HG03175 (cell line): Measurements from ENCODE around the gene PPP1R14C.

Source experiments
- ATAC-seq: cut with Tn5 transposase; IDR thresholded peaks from one replicate; pipeline ENCODE4 v1.9.1; 2021; ENCODE audit warnings: mild to moderate bottlenecking, moderate library complexity; ENCODE audit not compliant: unreplicated experiment

Gene PPP1R14C, protein sequence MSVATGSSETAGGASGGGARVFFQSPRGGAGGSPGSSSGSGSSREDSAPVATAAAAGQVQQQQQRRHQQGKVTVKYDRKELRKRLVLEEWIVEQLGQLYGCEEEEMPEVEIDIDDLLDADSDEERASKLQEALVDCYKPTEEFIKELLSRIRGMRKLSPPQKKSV

DNA sequence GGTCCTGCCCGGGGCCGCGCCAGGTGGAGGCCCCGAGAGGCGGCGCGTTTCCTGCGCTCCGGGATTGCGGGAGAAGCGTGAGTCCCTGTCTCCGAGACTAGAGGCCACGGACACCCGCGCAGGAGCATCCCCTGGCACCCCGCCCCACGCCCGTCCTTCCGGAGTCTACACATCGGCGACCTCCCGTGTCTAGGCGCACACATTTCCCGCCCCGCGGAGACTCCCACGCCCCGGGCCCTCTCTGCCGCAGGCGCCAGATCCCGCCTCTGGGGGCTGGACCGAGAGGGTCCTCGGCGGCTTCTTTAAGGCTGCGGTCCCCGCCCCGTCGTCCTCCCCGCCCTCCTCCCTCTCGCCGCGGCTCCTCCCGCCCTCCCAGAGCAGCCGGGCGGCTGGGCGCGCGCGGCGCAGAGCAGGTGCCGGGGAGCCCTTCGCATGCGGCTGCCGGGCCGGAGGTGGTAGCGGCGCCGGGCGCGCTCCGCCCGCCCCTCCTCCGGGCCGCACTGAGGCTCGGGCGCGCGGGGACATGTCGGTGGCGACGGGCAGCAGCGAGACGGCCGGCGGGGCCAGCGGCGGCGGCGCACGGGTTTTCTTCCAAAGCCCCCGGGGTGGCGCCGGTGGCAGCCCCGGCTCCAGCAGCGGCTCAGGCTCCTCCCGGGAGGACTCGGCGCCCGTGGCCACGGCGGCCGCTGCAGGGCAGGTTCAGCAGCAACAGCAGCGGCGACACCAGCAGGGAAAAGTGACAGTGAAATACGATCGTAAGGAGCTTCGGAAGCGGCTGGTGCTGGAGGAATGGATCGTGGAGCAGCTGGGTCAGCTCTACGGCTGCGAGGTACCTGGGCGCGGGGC lies at the start of gene PPP1R14C:
Gene PPP1R14C, plus strand, starts transcription at position 375 of the 846 bp plus-strand sequence. Its CDS starts 149 bp downstream, at position 524.
- ATAC-seq, result no peak

DNA sequence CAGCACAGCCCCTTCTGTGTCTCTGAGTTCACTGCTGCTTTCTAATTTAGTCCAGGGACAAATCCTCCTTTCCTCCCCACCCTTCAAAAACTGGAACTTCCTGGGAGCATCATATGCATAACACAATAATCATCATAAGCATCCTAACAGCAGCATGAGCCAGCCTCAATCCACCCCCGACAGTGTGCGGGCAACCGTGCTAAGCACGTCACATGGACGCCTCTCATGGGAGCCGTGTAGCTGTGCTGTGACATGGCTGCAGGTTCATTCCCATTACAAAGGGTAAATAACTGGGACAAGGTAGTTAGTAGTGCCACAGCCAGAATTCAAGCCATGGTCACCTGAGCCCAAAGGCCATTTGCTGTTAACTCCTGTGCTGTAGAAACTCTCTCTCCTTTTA lies 49.4 kb upstream of the PPP1R14C start:
- ATAC-seq, result no peak

DNA sequence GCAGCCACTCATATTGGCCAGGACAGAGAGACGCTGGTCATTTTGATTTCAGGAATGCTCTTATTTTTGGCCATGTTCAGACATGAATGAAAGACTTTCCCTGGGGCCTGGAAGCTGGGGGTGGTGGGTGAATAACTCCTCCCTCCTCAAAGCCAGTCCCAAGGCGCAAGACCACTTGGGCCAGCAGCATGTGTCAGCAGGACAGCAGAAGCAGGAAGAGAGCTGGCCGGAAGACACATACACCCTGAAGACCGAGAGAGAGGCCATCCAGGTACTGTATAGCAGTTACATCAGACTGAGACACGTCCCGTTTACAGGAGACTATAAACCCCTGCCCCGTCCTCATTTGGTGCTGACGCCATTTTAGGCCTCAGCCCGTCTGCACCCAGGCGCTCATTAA lies 44.7 kb upstream of the PPP1R14C start:
- no peak for ATAC-seq

DNA sequence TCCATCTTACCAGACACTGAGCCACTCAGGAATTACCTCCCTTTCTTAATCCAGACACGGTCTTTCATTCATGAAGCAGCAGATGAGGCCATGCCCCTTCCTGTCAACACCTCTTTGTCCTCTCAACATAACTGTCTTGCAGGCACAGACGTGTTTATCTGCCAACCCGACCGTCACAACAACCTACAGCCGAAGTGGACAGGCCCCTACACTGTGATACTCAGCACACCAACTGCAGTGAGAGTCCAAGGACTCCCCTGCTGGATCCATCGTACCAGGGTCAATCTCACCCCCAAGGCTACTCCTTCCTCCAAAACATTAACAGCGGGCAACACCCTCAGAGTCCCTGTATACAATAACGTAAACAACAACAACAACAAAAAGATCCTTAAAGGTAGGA lies 43.3 kb upstream of the PPP1R14C start:
- ATAC-seq, result no peak

DNA sequence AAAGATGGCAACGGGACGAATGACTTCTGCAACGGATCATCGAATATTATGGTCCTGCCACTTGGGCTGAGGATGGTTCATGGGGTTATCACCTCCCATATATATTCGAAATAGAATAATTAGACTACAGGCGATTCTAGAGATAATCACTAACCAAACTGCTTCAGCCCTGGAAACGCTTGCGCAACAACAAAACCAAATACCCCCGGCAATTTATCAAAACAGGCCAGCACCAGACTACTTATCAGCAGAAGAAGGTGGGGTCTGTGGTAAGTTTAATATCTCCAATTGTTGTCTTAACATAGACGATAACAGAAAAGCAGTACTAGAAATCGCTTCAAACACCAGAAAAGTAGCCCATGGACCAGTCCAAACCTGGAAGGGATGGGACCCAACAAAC lies 42.9 kb upstream of the PPP1R14C start:
- no peak for ATAC-seq

DNA sequence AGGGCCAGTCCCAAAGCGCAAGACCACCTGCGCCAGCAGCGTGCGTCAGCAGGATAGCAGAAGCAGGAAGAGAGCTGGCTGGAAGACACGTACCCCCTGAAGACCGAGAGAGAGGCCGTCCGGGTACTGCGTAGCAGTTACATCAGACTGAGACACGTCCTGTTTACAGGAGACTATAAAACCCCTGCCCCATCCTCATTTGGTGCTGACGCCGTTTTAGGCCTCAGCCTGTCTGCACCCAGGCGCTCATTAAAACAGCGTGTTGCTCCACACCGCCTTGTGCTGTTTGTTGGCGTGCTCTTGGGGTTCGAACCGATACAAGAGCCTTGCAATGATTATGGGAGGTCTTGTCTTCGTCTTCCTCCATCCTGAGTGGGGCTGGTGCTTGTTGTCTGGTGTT lies 42.1 kb upstream of the PPP1R14C start:
- no peak for ATAC-seq

DNA sequence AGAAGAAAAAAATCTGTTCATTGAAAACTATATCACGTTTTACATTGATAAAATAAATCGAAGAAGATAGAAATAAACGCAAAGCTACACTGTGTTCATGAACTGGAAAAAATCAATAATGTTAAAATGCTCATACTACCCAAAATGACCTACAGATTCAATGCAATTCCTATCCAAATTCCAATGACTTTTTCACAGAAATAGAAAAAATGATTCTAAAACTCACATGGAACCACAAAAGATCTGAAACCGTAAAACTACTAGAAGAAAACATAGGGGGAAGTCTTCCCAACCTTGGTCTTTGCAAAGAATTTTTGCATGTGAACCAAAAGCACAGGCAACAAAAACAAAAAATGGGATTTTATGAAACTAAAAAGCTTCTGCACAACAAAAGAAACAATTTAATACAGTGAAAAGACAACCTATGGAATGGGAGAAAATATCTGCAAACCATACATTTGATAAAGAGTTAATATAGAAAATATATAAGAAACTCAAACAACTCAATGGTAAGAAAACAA lies 40.0 kb upstream of the PPP1R14C start:
- ATAC-seq, result no peak

DNA sequence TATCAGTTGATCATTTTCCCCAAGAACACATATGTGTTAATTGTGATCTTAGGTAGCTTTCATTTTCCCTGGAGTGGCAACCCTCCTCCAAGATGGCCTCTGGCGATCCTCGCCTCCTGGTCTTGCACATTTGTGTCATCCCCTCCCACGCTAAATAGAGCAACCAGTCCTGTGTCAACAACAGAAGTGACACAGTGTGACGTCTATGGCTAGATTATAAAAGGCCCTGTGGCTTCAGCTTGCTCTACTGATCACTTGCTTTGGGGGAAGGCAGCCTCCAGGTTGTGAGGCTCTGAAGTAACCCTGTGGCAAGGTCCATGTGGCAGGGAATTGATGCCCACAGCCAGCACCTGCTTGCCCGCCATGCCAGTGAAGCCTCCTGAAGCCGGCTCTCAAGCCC lies 30.6 kb upstream of the PPP1R14C start:
- no peak for ATAC-seq

DNA sequence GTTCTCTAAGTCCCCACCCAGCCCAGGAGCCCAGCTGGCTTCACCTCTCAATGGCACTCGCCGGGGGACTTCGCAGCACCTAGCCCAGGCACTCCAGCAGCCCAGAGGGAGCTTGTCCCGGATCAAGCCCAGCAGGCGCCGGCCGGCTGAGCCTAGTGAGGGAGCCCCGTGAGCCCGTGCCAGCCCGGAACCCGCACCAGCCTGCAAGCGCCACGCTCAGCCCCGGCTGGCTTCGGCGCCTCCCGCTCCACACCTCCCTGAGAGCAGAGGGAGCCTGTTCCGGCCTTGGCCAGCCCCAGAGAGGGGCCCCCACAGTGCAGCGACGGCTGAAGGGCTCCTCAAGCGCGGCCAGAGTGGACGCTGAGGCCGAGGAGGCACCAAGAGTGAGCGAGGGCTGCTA lies 27.1 kb upstream of the PPP1R14C start:
- ATAC-seq, result no peak

DNA sequence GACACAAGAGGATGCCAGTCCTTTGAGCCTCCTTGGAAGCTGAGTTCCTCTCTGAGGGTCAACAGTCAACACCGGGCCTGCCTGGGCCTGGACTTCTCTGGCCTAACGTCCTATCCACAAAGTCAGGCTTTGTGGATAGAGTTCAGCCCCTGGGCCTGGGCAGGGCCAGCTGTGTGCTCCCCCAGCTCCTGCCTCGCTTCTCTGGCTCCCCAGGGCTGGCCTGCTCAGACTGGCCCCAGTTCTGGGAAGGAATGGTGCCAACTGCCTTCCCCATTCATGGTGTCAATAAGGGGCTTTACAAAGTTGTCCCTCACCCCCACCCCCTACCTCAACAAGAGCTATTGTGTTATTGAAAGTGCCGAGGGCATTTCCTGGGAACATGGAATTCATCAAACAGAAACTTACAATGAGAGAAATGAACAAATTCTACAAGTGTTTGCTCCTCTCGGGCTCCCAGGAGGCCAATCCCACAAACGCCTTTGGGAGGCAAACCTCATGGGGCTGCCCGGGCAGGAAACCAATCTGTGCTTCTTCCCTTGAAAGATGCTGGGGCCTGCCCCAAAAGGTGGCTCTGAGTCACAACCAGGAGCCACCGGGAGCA lies 26.5 kb upstream of the PPP1R14C start:
- no peak for ATAC-seq

DNA sequence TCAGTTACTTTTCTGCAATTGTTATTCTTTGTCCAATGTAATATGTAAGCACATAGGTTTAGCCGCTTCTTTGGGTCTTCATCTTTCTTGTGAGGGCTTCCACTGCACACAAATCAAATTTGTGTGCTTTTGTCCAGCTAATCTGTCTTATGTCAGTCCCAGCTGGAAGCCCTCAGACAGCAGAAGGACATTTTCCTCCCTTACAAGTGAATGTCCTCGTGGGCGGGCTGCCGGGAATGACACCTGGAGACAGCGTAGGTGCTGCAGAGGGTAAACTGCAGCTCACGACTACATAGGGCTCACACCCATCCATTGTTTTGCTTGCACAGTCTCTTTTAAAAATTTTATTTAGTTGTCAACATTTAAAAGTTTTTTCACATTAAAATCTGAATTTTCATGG lies 24.6 kb upstream of the PPP1R14C start:
- ATAC-seq, result no peak

DNA sequence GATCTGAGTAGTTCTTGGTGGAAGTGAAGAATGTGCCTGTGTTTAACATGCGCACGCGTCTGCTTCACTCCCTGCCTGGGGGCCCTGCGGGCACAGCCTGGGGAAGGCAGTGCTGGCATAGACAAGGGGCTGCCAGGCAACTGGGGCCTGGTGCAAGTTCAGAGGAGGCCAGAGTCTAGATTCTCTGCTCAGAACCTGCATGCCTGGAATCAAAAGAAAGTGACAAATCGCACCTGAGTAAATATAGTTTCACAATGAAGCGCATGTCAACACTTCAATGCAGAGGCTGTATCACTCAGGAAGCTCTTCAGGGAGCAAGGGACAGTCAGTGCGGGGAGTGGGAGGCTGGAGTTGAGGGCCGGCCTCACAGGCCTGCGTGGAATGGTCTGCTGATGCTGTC lies 24.2 kb upstream of the PPP1R14C start:
- no peak for ATAC-seq

DNA sequence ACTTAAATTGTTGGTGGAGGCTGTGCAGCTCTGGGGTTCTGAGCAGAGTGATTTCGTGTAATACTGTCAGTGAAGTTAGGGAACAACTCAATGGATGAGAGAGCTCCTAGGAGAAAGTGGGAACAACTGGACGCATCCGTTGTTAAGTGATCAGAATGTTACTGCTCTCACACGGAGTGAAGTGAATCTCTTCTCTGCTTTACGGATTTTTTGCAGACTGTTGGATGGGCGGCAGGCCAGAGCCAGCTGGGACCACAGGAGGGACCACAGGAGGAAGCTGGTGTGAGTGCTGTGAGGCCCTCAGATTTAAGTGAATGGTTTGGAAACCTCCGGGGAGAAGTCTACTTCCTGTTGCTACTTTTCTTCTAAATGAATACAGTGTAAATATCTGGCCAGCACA lies 23.7 kb upstream of the PPP1R14C start:
- no peak for ATAC-seq

DNA sequence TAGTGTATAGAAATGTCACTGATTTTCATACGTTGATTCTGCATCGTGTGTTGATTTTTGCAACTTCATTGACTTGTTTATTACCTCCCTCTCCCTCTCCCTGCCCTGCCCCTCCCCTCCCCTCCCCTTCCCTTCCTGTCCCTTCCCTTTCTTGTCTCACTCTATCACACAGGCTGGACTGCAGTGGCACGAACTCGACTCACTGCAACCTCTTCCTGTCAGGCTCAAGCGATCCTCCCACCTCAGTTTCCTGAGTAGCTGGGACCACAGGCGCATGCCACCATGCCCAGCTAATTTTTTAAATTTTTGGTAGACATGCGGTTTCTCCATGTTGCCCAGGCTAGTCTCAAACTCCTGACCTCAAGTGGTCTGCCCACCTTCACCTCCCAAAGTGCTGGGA lies 19.2 kb upstream of the PPP1R14C start:
- ATAC-seq, result no peak

DNA sequence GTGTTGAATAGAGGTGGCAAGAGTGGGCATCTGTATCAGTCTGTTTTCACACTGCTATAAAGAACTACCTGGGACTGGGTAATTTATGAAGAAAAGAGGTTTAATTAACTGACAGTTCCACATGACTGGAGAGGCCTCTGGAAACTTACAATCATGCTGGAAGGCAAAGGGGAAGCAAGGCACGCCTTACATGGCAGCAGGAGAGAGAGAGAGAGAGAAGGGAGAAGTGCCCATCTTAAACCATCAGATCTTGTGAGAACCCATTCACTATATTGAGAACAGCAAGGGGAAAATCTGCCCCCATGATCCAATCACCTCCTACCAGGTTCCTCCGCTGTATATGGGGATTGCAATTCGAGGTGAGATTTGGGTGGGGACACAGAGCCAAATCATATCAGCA lies 18.6 kb upstream of the PPP1R14C start:
- no peak for ATAC-seq

DNA sequence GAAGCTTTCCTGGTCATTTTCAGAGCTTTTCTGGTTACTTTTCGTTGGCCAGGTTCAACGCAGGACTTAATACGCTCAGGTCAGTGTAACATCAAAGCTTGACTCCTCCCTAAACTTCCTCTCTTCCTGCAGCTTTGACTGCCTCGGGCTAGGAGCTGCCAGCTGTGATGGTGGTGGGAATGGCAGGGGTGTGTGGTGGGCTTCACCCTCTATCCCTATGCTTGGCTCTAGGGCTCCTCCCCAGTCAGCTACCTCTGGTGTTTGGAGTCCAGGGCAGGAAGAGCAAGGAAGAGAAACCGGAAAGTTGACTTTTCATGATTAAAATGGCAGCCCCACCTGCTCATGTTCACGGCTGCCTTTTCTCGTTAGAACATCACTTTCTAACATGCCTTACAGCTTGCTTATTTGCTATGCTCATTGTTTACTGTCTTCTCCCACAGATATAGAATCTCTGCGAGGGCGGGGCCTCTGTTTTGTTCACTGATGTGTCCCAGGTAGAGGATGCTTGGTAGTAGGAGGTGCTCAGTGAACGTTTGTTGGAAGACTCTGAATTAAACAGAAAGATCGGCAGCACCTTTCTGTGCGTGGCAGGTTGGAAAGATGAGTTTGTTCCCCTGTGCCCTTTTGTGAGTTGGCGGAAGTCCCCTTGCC lies 16.1 kb upstream of the PPP1R14C start:
- no peak for ATAC-seq

DNA sequence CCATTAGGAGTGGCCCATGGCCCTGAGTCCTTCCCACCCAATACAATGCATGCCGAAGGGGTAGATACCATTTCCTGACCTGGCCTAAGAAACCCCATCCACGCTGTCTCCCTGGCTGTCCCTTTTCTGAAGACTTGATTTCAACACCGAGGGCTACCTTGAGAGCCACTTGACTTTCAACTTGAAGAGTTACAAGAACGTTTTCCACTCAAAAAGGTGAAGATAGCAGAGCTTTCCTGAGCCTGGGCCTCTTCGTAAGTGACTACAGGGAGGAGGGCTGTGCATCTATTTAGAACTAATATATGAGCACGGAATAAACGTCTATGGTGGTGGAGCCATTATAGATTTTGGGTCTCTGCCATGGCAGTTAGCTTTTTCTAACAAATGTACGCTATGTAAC lies 14.4 kb upstream of the PPP1R14C start:
- ATAC-seq, result no peak

DNA sequence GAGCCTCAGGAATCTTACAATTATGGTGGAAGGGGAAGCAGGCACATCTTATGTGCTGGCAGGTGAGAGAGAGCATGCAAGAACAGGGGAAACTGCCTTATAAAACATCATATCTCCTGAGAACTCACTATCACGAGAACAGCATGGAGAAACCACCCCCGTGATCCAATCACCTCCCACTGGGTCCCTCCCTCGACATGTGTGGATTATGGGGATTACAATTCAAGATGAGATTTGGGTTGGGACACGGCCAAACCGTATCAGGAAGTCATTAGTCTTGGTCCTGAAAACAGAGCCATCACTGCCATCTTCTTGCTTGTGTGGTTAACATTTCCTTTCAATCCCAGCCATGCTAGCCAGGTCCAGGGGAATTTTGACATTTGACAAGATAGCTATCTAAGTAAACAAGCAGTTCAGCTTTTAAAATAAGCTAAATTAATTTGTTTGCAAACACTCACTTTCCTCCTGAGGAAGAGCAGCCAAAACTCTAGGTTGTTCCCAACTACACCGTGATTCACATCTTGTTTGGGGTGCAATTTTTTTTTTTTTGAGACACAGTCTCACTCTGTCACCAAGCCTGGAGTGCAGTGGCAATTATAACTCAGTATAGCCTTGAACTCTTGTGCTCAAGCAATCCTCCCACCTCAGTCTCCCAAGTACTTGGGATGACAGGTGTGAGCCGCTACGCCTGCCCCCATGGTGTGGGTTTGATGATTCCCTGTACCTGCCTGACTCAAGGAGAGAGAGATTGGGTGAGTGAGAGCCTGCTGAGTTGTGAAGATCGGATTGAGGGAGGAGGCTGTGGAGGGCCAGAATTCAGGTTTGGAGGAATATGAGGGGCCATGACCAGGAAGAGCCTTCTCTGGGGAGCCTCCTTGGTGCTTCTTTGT lies 13.0 kb upstream of the PPP1R14C start:
- no peak for ATAC-seq

DNA sequence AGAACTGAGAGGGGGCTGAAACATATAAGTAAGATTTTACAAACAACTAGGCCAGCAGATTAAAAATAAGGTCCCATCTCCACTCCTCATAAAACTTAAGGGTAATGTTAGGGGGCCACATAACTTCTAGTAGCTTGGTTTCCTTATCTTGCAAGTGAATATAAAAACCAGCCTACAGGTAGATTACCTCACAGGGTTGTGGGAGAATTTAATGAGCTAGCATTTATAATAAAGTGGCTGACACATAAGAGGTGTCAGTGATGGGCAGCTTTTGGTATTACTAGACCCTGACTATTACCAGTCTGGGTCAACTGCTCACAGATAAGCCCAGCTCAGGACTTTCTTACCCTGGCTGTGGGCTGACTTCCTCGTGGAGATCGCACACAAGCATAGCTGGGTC lies 9.2 kb upstream of the PPP1R14C start:
- ATAC-seq, result no peak

DNA sequence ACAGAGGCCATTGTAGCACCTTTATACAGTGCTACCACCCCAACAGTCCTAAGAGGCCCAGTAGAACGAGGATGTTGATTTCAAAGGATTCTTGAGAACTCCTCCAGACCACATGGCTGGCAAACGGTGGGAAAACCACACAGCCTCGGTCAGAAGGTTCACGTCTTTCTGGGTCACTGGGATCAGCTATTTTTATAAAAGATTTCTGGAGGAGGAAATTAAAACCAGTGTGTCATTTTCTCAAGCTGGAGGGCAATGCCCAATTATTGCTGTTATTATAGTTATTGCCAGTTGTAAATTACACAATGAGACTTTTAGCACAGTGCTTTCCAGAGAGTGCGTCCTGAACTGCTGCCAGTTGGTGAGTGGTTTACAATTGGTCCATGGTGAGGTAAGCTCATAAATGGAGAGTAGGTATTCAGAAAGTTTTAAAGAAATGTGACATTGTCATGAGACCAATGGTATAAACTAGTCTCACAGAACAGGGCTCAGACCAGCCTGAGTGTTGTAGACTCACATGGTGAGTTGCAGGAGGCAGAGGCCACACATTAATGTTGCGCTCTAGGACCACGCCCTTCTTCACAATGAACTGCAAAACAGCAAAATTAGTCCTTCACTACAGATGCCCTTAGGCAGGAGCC lies 8.4 kb upstream of the PPP1R14C start:
- ATAC-seq, result no peak
